HL-60 (cell line): ENCODE measurements around the gene CLDN6.

Experiments used
- DNase-seq, 2 experiments: peaks; one replicate each; pipeline ENCODE4 v3.0.0-alpha.2; 2010 to 2020; ENCODE audit warnings: low read depth in 1 of 2, low spot score in 1 of 2
- H3K27ac ChIP-seq: fragments of 250-450 bp; sonication (Bioruptor Pico); replicated peaks from 2 replicates; pipeline ENCODE4 v1.5.1; 2020; ENCODE audit warnings: mild to moderate bottlenecking, moderate library complexity
- H3K27me3 ChIP-seq: fragments of 250-450 bp; sonication (Bioruptor Pico); 2 replicates; pipeline ENCODE4 v1.5.1; 2021; ENCODE audit warnings: mild to moderate bottlenecking, moderate library complexity; ENCODE audit not compliant: insufficient read depth, poor library complexity, severe bottlenecking
- H3K4me3 ChIP-seq: replicated peaks from 2 replicates; pipeline ENCODE4 v1.5.1; 2011; ENCODE audit warnings: mild to moderate bottlenecking, control low read depth, low read length; ENCODE audit not compliant: insufficient read depth
- CTCF ChIP-seq: IDR thresholded peaks from one replicate; pipeline ENCODE4 v1.5.1; 2011; ENCODE audit warnings: low read length, control low read depth, inconsistent platforms; ENCODE audit not compliant: insufficient read depth
- GABPA ChIP-seq: IDR thresholded peaks from 2 replicates; pipeline ENCODE4 v1.6.1; 2012; ENCODE audit warnings: low read depth
- POLR2AphosphoS5 ChIP-seq: IDR thresholded peaks from 2 replicates; pipeline ENCODE4 v1.6.1; 2012; ENCODE audit warnings: low read depth
- REST ChIP-seq: IDR thresholded peaks from 2 replicates; pipeline ENCODE4 v1.6.1; 2012; ENCODE audit warnings: low read depth; ENCODE audit not compliant: insufficient replicate concordance
- SPI1 ChIP-seq: IDR thresholded peaks from 2 replicates; pipeline ENCODE4 v1.6.1; 2012; ENCODE audit warnings: low read depth, mild to moderate bottlenecking, borderline replicate concordance

The CLDN6 gene

DNA sequence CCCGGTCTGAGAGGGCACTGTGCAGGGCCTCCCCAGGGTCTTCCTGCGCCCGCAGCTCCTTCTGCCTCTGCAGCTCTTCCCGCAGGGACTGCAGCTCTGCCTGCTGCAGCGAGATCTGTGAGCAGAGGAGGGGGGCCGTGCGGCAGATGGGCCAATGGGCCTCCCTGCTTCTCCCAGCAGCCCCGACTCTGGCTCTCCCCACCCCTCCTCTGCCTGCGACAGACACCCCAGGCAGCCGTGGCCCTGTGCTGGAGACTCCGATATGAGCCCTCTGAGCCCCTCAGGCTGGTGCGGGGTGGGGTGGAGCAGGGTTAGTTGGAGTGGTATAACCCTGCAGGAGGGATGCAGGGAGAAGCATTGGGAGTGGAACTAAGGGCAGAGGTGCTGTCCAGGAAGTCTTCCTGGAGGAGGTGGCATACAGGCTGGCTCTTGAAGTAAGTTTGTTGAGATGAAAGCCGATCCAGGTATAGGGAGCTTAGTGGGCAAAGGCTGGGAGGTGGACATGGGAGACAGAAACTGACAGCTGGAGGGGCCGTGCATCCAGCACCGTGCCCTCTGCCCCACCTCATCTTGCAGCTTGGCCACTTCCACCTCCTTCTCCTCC, 10.8 kb upstream of the CLDN6 start:
- no peak for DNase-seq
- no peak overlapping the region for H3K27ac ChIP-seq
- H3K4me3 ChIP-seq: no peak overlapping the region
- TF ChIP-seq REST: no peak
- peaks cover 23% of the 10 kb centered on the region for H3K27me3 ChIP-seq

GRCh38 chr16:3027983-3028715, 10.2 kb upstream of the CLDN6 start:
- Histone ChIP-seq H3K4me3 (no peak overlapping the region), H3K27ac (no peak overlapping the region), H3K27me3 (peaks cover 17% of the 10 kb centered on the region)
- peak; percentile 79 to 87 for DNase-seq
- peak; percentile 69 for TF ChIP-seq CTCF
- no peak for TF ChIP-seq SPI1

- Histone ChIP-seq H3K27ac (no peak overlapping the region), H3K27me3 (peaks cover 10% of the 10 kb centered on the region), H3K4me3 (no peak overlapping the region)
- no peak for DNase-seq
- TF ChIP-seq GABPA (no peak), POLR2AphosphoS5 (no peak), CTCF (no peak), SPI1 (no peak), REST (no peak)
Measured at GRCh38 chr16:3027489-3027795, 9.5 kb upstream of the CLDN6 start.

DNA sequence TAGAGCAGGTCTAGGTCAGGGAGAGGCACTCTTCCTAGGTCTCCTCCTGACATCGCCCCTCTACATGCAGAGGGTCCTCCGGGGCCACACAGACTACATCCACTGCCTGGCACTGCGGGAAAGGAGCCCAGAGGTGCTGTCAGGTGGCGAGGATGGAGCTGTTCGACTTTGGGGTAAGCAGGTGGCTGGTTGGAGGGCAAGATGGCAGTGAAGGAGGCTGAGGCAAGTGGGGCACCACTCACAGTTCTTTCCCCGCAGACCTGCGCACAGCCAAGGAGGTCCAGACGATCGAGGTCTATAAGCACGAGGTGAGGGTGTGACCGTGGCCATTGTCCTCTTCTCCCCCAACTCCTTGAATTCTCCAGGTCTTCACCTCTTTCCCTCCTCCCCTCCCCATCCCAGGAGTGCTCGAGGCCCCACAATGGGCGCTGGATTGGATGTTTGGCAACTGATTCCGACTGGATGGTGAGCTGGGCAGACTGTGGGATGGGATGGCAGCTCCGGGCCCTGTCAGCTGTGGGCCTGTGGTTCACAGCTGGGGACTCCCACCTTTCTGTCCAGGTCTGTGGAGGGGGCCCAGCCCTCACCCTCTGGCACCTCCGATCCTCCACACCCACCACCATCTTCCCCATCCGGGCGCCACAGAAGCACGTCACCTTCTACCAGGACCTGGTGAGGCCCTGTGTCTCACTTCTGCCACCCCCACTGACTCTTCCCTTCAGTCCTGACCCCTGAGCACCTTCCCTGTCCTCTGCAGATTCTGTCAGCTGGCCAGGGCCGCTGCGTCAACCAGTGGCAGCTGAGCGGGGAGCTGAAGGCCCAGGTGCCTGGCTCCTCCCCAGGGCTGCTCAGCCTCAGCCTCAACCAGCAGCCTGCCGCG, 8.9 kb upstream of the CLDN6 start:
- Histone ChIP-seq H3K27ac (no peak overlapping the region), H3K27me3 (peaks cover 8% of the 10 kb centered on the region), H3K4me3 (no peak overlapping the region)
- no peak for TF ChIP-seq CTCF
- no peak for TF ChIP-seq POLR2AphosphoS5
- no peak for TF ChIP-seq GABPA
- TF ChIP-seq REST: no peak
- TF ChIP-seq SPI1: no peak
- DNase-seq: no peak
